ENCODE measurements around the gene YWHAE. TPM values are rescaled to one million over a fixed set of nuclear protein-coding genes. Genes with fewer than 3 reads are reported as not detected.

The YWHAE gene
- total RNA-seq, 1 donor from 2014 or later, result 384 TPM

Other genes with a start within 250 kb of the YWHAE start
- gene ABR, start 220.2 kb downstream of the YWHAE start, total RNA-seq, result 279 TPM
- not detected for gene BHLHA9, start 129.8 kb downstream of the YWHAE start, total RNA-seq
- not detected for gene TRARG1, start 120.6 kb downstream of the YWHAE start, total RNA-seq
- 82.2 TPM for gene CRK, start 56.0 kb upstream of the YWHAE start, total RNA-seq
- gene MYO1C, start 92.5 kb upstream of the YWHAE start, total RNA-seq, result 285 TPM
- 38.6 TPM for gene INPP5K, start 116.4 kb upstream of the YWHAE start, total RNA-seq
- gene PITPNA, start 162.6 kb upstream of the YWHAE start, total RNA-seq, result 81.8 TPM
- gene SLC43A2, start 228.6 kb upstream of the YWHAE start, total RNA-seq, result 27.0 TPM
- 13.2 TPM for gene SCARF1, start 245.5 kb upstream of the YWHAE start, total RNA-seq
- 11.7 TPM for gene RILP, start 249.6 kb upstream of the YWHAE start, total RNA-seq